NAMALWA (cell line): ENCODE results near the gene ZMIZ1.

Experiments used
- DNase-seq: peaks from one replicate; pipeline ENCODE4 v3.0.0-alpha.2; 2015; ENCODE audit warnings: low spot score

Gene ZMIZ1

DNA sequence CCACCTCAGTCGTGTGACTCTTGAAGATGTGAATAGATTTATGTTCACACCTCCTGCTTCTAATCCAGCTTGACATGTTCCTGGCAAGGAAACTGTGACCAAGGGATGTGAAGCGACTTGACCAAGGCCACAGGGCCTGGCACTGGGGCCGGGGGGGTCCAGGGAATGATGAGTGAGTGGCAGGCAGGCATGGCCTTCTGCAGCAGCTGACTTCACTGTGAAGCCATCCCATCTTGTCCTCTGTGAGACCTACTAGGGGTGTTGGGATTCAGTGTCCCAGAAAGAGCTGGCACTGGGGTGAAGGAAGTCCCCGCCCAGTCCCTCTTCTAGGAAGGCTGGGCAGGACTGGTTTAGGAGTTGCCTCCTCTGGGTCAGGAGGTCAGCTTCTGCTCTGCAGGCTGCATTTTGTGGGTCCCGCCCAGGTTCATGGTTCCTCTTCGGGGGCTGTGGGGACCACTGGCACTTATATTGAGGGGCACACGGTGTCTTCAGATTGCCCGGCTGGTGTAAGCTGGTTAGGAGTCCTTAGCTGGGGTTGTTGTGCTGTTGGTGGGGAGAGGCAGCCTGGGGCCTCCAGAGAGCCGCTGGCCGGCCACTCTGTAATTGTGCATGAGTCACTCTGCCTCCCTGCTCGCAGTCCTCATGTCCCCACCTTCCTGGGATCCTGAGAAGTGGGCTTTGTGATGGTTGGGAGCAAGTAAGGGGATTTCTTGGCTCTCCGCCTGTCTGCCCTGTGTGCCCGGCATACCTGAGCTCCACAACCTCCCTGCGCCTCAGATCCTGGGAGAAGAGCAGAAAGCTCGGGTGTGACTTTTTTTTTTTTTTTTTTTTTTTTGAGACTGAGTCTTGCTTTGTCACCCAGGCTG, 11.0 kb downstream of the ZMIZ1 start:
- DNase-seq = no peak

DNA sequence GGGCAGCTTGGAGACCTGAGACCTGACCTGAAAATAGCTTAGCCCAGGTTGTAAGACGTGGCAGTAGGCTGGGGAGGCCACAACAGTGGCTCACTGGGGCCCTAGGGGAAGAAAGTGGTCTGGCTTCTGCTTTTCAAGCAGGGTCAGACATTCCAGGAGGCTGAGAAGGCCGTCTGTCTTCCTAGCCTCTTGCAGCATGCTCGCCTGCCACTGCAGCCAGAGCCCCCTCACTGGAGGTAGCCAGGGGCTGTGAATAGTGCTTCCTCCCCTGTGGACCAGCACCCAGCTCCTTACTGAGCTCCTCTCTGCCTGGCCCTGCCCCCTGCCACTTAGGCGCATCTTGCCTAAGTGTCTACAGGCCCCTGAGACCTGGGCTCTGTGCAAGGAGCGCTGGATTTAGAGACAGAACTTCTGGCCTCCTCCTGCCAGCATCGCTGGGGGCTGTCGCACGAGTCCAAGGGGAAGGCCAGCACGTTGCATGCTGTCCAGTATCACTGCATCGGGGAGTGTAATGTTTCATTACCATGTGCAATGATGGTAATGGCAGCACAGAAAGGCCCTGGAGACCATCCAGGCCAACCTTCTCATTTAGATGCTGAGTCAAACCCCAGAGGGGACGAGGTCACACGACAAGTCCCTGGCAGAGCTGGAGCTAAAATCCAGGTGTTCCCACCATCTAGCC, 12.7 kb downstream of the ZMIZ1 start:
- no peak for DNase-seq

DNA sequence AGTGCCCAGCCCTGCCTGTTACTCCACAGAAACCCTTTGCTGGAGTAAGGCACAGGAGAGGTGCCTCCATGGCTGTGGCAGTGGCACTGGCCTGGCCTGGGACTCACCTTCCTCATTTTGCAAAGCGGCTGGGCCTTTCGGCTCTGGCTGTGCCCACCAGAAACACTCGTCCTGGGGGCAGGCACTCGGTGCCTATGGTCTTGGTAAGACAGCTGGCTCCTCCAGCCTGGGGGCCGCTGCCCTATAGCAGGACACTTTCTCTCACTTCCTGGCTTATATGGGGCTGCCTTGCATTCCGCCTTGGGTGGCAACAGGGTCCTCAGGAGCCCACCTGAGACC, 13.2 kb downstream of the ZMIZ1 start:
- DNase-seq = no peak

DNA sequence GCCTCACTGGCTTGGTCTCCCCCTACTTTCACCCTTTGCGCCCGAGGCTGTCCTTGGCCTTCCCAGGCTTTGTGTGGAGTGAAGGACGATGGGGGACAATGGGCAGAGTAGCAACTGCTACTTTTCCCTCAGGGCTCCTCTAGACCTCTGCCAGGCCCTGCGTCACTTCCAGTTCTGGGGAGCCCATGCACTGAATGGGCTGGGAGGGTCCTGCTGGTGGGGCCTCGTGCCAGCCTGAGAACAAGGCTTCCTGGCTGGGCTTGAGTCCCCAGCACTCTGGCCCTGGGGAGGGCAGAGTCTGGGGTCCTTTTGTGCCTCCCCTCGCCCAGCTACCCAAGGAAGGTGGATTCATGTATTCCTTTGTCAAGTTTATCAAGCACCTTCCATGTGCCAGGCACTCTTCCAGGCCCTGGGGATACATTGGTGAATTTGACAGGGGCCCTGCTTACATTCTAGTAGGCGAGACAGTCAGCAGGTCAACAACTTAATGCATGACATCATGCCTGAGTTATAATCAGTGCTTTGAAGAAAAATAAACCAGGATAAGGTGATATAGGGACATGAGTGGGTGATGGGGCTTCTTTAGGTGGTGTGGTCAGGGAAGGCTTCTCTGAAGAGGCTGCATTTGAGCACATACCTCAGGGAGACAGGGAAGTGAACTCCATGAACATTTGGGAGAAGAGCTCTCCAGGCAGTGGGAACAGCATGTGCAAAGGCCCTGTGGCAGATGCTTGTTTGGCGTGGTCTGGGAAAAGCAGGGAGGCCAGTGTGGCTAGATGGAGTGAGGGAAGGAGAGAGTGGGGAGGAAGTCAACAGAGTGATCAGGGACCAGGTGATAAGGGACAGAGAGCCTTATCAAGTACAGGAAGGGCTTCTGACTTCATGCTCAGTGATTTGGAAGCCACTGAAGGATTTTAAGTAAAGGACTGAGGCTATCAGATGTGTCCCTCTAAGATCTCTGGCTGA, 14.1 kb downstream of the ZMIZ1 start:
- no peak for DNase-seq

DNA sequence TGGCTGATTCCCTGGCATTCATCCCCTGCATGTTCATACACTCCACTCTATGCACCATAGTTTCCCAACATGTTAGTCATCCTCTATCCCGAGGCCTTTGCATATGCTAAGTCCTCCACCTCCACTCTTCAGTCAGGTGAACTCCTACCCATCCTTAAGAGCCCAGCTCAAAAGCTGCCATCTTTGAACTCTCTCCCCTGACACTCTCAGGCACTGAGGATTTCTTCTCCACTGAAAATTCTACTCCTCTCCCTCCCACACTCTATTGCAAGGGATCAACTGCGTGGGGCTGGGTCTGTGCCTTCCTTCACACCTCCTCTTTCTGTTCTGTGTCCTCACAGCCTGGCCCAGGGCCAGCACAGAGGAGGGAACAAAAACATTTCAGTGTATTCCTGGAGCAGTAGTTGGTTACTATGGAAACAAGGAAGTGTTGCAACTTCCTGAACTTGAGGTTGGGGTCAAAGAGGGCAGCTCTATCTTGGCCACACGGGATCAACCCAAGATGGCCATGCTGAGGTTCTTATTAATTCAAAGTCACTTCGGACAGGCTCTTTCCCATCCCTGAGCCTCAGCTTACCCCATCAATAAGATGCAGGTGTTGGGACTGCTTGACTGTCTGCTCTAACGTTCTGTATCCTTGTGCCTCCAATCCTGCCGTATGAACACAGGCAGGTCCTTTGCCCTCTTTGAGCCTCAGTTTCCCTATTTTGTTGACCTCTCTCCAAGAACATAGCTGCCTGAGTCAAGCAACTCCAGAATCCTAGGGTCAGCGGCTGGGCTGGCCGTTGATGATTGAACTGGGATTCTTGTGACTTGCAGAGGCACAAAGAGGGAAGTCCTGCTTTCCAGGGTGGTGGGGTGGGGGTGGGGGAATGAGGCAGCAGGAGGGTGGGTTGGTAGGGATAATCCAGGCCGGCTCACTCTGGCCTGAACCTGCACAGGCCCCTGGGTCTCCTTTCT, 15.5 kb downstream of the ZMIZ1 start:
- DNase-seq = peak; percentile 71

DNA sequence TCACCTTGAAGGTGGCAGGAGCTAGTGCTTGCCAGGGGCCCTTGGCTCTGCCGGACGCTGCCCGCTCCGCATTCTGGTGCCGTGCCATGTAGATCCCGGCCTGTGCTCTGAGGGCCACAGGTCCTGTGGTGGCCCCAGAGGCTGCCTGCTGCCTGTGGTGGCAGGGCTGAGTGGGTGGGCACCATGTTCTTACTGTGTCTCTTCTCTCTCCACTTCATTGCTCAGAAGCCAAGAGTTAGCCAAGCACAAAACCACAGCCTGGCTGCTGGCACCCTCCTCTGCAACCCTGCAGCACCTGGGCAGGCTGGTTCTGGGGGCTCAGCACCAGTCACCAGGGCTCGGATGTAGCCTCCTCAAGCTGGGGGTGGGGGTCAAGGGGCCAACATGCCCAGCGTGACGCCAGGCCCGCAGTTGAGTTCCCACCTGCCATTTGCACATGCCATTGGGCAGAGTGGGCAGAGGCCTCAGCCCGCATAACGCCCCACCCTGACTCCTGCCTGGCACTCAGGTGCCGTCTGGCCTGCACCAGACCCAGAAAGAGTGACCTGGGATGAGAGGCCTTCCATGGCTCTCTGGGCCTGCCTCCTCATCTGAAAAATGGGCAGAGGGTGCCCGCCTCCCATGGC, 16.3 kb downstream of the ZMIZ1 start:
- peak; percentile 82 for DNase-seq

DNA sequence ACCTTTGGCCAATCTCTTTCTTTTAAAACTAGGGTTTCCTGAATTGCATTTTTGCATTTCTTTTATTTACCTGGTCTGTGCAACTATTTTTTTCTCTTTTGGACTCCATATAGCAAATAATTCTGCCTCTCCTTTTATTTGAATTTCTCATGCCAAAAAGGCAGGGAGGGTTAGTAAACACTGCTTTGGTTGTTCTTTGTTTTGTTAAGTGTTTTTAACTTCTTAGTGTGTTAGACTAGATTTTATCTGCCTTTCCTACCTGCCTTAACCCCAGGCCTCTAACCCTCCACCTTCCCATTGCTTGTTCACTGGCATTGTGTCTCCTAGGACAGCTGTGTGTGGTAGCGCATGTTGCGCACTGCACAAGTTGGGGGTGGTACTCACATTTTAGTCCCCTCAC, 18.1 kb downstream of the ZMIZ1 start:
- DNase-seq = no peak

DNA sequence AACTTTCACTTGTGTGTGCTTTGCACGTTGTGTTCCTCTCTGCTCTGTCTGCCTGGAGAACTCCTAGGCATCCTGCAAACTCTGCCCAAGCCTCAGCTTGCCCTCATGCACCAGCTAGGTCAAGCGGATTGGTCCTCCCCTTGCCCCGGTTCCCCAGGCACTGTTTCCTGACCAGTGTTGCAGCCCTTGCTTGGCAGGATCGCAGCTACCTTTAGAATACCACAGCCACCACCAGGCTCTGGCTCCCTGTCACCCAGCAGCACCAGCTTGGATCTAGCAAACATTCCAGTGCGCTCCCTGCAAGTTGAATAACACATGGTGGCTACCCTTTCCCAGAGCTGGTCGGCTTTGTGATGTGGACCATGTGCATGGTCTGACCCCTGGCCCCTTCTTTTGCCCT, 19.0 kb downstream of the ZMIZ1 start:
- no peak for DNase-seq

DNA sequence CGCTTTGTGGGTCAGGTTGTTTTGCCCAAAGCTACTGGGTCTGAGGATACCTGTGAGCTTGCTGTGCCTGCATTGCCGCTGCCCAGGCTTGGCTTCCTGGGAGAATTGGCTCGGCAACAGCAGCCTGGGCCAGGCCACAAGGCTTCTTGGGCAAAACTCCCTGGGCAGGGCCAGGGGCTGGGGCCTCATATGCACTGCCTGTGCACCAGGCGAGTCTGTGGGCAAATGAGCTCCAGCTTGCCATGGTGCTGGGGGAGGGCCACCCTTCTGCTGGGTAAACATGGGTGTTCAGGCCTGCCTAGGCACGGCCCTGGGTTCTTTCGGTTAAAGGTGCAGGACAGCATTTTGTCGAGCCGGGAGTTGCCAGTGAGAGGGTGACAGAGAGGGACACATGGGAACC, 19.4 kb downstream of the ZMIZ1 start:
- DNase-seq = no peak

DNA sequence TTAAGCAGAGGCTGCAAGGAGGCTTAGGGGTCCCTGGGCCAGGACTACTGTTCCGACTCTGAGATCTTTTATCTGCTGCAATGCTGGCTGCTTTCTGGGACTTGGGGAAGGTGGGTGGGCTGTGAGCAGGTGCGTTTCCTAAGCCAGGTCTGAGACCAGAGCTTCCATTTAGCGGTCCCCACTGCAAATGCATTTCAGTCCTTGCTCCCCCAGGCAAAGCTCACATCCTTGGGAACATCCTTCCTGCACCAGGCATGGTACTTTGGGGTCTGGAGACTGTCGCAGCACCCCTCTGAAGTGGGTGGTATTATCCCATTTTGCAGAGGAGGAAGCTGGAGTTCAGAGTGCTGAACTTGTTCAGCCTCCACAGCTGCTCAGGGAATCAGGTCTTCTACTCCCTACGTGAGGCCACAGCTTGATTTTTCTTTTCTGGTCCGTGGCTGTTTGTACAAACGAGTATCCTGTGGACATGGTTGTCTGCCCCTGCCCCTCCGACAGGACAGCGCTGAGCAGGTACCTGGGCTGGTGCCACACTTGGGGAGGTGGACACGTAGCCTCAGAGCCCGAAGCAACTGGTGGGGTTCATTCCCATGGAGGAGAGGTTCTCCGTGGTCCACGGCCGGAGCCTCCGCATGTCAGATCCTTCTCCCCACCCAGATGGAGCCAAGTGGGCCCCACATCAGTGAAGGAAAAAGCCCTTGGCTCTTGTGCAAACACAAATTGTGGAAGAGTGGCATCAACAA, 20.0 kb downstream of the ZMIZ1 start:
- DNase-seq = no peak

DNA sequence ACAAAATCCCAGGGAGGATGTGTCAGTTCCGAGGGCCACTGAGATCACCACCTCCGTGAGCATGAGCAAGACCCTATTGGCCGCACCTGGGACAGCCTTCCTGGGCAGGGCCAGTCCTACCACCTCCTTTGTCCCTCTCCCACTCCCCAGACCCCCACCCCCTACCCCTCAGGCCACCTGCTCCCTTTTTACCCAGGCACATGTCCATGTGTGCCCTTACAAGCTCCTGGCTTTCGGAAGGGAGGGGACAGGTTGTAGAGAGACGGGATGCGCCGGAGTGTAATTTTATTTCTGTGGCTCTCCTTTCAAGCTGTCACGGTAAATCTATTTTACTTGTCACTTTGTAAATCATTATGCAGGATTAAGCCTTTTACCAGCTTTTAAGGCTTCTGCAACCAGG, 20.9 kb downstream of the ZMIZ1 start:
- DNase-seq = no peak

DNA sequence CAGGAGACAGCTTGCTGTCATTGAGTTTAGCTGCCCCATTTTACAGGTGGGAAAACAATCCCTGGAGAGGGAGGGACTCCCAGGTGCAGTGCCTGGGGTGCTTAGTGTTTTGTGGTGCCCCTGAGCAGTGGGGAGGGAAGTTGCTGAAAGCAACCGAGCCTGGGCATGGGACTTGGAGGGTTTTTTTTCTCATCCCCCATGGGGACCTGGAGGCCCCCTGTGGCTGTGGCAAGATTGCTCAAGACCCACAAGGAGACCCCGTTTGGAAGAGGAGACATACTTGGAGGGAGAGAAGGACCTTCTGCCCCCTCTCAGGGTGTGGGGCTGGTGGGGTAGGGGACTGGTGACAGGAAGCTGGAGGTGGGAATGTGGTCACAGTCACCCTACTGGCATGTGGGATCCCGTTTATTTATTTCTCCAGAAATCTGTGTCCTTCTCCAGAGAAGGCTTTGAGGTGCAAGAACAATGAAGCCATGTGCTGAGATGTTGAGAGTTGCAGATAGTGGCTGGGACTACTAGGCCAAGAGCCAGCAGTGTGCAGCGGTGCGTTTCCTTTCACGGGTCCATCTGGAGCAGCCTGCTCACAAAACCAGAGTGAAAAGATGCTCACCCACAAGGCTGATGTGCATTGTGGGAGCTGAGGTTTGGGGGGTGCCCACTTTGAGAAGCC, 21.5 kb downstream of the ZMIZ1 start:
- peak; percentile 31 for DNase-seq

DNA sequence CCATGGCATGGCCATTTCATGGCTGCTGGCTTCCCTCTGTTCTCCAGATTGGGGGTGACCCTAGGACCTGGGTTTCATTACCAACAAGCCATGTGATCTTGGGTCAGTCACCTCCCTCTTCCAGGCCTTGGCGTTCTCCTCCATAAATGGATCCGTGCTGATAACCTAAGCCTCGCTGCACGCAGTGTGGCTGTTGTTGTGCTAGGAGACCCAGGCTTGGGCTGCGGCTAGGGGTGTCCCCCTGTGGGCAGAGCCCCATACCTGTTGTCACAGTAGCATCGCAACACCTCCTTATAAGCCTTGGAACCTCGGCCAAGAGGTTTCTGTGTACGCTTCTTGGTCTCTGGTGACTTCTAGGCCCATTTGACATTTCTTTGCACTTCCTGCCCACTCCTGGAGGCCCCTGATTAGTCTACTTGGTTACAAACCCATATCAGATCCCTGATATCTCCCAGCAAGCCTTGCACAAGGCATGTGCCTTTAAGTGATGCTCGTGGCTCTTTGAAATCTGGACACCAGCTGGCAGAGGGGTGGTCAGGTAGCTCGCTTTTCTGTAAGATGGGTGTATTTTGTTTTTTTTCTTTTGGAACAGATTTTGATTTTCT, 23.6 kb downstream of the ZMIZ1 start:
- DNase-seq = no peak

DNA sequence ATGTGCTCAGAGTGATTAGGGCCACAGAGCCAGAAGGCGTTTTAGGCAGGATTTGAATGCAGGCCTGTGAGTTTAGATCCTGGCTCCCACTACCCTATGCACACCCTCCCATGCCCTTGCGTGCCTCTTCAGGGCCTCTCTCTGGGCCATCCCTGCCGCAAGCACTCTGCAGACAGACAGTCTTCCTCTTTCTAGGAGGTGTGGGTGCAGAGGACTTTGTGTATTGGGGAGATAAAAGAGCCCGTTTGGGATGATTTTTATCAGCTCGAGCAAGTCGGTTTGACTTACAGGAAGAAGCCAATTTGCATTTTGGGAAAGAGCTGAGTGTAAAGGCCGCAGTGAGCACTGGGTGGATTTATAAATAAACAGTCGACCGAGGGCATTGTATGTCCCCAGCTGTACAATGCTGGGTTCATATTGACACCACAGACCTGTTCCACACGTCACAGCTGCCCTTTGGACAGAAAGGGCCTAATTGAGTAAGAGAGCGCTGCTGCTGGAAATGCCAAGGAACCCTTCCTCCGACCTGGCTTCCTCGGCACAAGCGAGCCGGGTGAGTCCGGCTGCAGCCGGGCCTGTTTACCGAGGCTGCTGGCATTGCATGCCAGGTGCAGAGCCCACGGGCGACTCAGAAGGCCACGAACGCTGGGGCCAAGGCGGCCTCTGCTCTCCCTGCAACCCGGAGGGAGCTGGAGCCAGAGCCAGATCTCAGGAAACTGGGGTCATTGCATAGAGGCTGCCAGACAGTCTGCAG, 25.1 kb downstream of the ZMIZ1 start:
- DNase-seq = no peak

DNA sequence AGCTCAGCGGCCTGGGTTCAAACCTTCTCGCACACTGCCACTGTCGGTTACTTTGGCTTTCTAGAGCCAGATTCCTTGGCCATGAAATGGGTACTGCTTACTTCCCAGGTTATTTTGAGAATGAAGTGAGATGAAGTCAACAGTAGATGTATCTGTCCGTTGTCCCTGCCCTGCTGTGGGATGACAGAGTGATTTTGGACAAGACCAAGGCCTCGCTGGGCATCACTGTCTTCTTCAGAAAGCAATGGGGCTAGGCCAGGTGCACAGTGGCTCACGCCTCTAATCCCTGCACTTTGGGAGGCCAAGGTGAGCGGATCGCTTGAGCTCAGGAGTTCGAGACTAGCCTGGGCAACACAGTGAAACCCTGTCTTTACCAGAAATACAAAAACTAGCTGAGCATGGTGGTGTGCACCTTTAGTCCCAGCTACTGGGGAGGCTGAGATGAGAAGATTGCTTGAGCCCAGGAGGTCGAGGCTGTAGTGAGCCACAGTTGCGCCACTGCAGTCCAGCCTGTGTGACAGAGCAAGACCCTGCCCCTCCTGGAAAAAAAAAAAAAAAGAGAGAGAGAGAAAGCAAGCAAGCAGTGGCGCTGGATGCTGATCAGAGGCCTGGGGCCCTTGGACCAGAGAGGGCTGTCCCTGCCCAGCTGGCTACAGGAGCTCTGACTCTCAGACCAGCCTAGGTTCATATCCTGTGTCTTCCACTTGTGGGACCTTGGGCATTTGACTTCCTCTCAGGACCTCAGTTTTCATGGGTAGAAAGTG, 25.8 kb downstream of the ZMIZ1 start:
- no peak for DNase-seq

DNA sequence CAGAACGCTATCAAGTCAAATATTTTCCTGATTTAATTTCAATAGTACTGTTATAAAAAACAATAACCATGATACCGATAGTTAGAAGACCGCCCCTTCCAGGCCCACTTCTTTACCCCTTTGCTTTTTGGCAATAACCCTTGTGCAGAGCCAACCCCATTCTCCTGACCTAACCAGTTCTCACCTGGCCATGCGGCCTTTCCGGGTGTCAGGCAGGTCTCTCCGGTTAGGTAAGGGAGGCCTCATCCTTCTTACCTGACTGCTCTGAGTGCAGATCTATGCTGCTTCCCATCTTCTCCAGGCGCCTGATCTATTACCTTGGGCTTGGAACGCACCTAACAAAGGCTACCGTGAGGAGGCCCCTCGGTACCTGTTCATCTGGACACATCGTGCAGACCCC, 26.6 kb downstream of the ZMIZ1 start:
- no peak for DNase-seq

DNA sequence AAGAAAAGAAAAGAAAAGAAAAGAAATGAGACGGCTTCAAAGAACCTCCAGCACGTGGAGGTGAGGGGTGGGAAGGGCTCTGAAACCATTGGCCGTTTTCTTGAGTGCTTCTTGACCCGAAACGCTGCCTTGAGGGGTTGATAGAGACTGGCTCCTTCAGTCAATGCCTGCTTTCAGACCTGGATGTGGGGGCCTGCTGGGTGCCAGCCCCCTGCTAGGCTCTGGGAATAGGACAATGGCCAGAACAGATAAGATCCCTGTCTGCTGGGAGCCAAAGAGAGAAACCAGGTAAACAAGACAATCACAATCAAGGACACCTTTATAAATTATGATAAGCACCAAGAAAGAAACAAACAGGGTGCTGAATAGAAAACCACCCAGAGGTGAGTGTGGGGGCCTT, 27.7 kb downstream of the ZMIZ1 start:
- no peak for DNase-seq
